H1 (cell line): ENCODE data around the gene MOB3B. TPM values are rescaled to one million over a fixed set of nuclear protein-coding genes. Genes with fewer than 3 reads are reported as not detected.

Experiments used
- CTCF ChIA-PET: fragments of 300-600 bp; sonication (Branson Sonifier 250); formaldehyde crosslinking; loops from one replicate; lab custom pipeline; 2021; ENCODE audit not compliant: partially characterized antibody; lab: Charles Lee
- POLR2A ChIA-PET: fragments of 300-600 bp; sonication (Branson Sonifier 250); formaldehyde crosslinking; loops from one replicate; lab custom pipeline; 2021; ENCODE audit warnings: inconsistent platforms; ENCODE audit not compliant: partially characterized antibody; lab: Charles Lee
- DNase-seq, 2 experiments: peaks; one replicate each; pipeline versions ENCODE4 v3.0.0 to v3.0.0-alpha.2; 2010 to 2022; ENCODE audit warnings: low spot score in 2 of 2, low read depth in 1 of 2, mixed read lengths in 1 of 2
- FAIRE-seq: peaks from 2 replicates; lab custom pipeline; 2011; peaks lifted over from hg19 to GRCh38; lab: Jason Lieb, UNC
- H2AFZ ChIP-seq: 2 replicates; pipeline ENCODE4 v1.8.1; 2012; ENCODE audit warnings: low read length, inconsistent platforms
- H2AK5ac ChIP-seq: 2 replicates; pipeline ENCODE4 v1.6.1; 2013; ENCODE audit warnings: low read depth, low read length
- H2BK120ac ChIP-seq: replicated peaks from 2 replicates; pipeline ENCODE3; 2013; ENCODE audit warnings: low read depth, low read length, inconsistent platforms
- H2BK12ac ChIP-seq: 2 replicates; pipeline ENCODE4 v1.6.1; 2013; ENCODE audit warnings: low read depth, low read length
- H2BK15ac ChIP-seq: 2 replicates; pipeline ENCODE4 v1.6.1; 2013; ENCODE audit warnings: low read length
- H2BK20ac ChIP-seq: 2 replicates; pipeline ENCODE4 v1.6.1; 2013; ENCODE audit warnings: low read length
- H2BK5ac ChIP-seq: 2 replicates; pipeline ENCODE4 v1.6.1; 2013; ENCODE audit warnings: low read depth, low read length
- H3K14ac ChIP-seq: 2 replicates; pipeline ENCODE4 v1.6.1; 2013; ENCODE audit warnings: inconsistent platforms; ENCODE audit not compliant: insufficient read length
- H3K18ac ChIP-seq: 2 replicates; pipeline ENCODE4 v1.6.1; 2013; ENCODE audit warnings: low read length; ENCODE audit errors: extremely low read depth
- H3K23ac ChIP-seq: 2 replicates; pipeline ENCODE4 v1.6.1; 2013; ENCODE audit warnings: inconsistent platforms; ENCODE audit not compliant: insufficient read length
- H3K23me2 ChIP-seq: 2 replicates; pipeline ENCODE4 v1.6.1; 2013; ENCODE audit warnings: low read depth, low read length
- H3K27ac ChIP-seq: 2 replicates; pipeline ENCODE4 v1.6.1; 2011; ENCODE audit warnings: low read depth, low read length, inconsistent platforms
- H3K27me3 ChIP-seq, 4 experiments: replicated peaks in 1 of 4; 1 replicate in 1 of 4; 2 replicates in 3 of 4; pipeline versions ENCODE4 v1.6.1 to v1.8.1; 2011 to 2013; ENCODE audit warnings: low read length in 3 of 4, mild to moderate bottlenecking in 3 of 4, inconsistent platforms in 2 of 4, mixed read lengths in 2 of 4, moderate library complexity in 1 of 4; ENCODE audit not compliant: control insufficient read depth in 3 of 4, insufficient read depth in 3 of 4; ENCODE audit errors: extremely low read depth in 1 of 4
- H3K36me3 ChIP-seq, 4 experiments: 2 replicates each; pipeline versions ENCODE4 v1.6.1 to v1.8.1; 2011 to 2013; ENCODE audit warnings: mild to moderate bottlenecking in 4 of 4, low read length in 3 of 4, moderate library complexity in 2 of 4, control low read depth in 1 of 4, inconsistent platforms in 1 of 4; ENCODE audit not compliant: insufficient read depth in 4 of 4, control insufficient read depth in 2 of 4
- H3K4ac ChIP-seq: replicated peaks from 2 replicates; pipeline ENCODE3; 2013; ENCODE audit warnings: low read length, low read depth, mixed read lengths, inconsistent platforms; ENCODE audit not compliant: insufficient read length
- H3K4me1 ChIP-seq, 4 experiments: replicated peaks in 1 of 4; 1 replicate in 1 of 4; 2 replicates in 3 of 4; pipeline versions ENCODE4 v1.6.1 to v1.8.1; 2011 to 2013; ENCODE audit warnings: low read length in 3 of 4, inconsistent platforms in 2 of 4, mixed read lengths in 1 of 4; ENCODE audit not compliant: insufficient read depth in 4 of 4, control insufficient read depth in 3 of 4
- H3K4me2 ChIP-seq, 2 experiments: 2 replicates each; pipeline versions ENCODE4 v1.6.1 to v1.8.1; 2011 to 2013; ENCODE audit warnings: low read depth in 2 of 2, low read length in 2 of 2, control low read depth in 1 of 2, inconsistent platforms in 1 of 2, mild to moderate bottlenecking in 1 of 2; ENCODE audit not compliant: insufficient read depth in 1 of 2
- H3K4me3 ChIP-seq, 4 experiments: fragments of 200-600, 300-600 bp in 1 of 4; sonication (generic), shearing (Covaris generic), sonication (Bioruptor Twin) in 1 of 4; 2 replicates each; pipeline versions ENCODE4 v1.5.1 to v1.8.1; 2011 to 2016; ENCODE audit warnings: low read length in 4 of 4, low read depth in 3 of 4, control low read depth in 2 of 4, inconsistent platforms in 2 of 4, mild to moderate bottlenecking in 2 of 4, mixed read lengths in 1 of 4, moderate library complexity in 1 of 4; ENCODE audit not compliant: insufficient read depth in 2 of 4; ENCODE audit errors: extremely low read depth in 1 of 4
- H3K56ac ChIP-seq: replicated peaks from 2 replicates; pipeline ENCODE3; 2013; ENCODE audit warnings: low read depth, mild to moderate bottlenecking, mixed read lengths, low read length, inconsistent platforms; ENCODE audit not compliant: insufficient read length
- H3K79me1 ChIP-seq: 2 replicates; pipeline ENCODE4 v1.6.1; 2013; ENCODE audit warnings: low read depth, low read length, control low read depth
- H3K79me2 ChIP-seq, 2 experiments: 2 replicates each; pipeline versions ENCODE4 v1.6.1 to v1.8.1; 2012 to 2013; ENCODE audit warnings: low read length in 2 of 2, mild to moderate bottlenecking in 2 of 2, inconsistent platforms in 1 of 2; ENCODE audit not compliant: insufficient read depth in 2 of 2, control insufficient read depth in 1 of 2
- H3K9ac ChIP-seq, 4 experiments: replicated peaks in 1 of 4; 1 replicate in 1 of 4; 2 replicates in 3 of 4; pipeline versions ENCODE4 v1.6.1 to v1.8.1; 2011 to 2013; ENCODE audit warnings: low read depth in 3 of 4, low read length in 3 of 4, control low read depth in 2 of 4, mild to moderate bottlenecking in 2 of 4, moderate library complexity in 2 of 4, inconsistent platforms in 1 of 4; ENCODE audit errors: extremely low read depth in 1 of 4
- H3K9me3 ChIP-seq, 2 experiments: 2 replicates each; pipeline versions ENCODE4 v1.6.1 to v1.8.1; 2012 to 2013; ENCODE audit warnings: mild to moderate bottlenecking in 2 of 2, moderate library complexity in 2 of 2, control low read depth in 1 of 2, inconsistent platforms in 1 of 2, low read depth in 1 of 2, low read length in 1 of 2, mixed read lengths in 1 of 2; ENCODE audit not compliant: insufficient read depth in 2 of 2
- H4K20me1 ChIP-seq, 2 experiments: replicated peaks in 1 of 2; 2 replicates each; pipeline versions ENCODE3 to v1.8.1; 2011 to 2013; ENCODE audit warnings: inconsistent platforms in 2 of 2, low read length in 2 of 2, mild to moderate bottlenecking in 1 of 2; ENCODE audit not compliant: insufficient read depth in 2 of 2, control insufficient read depth in 1 of 2
- H4K5ac ChIP-seq: 2 replicates; pipeline ENCODE4 v1.6.1; 2013; ENCODE audit warnings: low read length, low read depth, mixed read lengths, inconsistent platforms; ENCODE audit not compliant: insufficient read length
- H4K8ac ChIP-seq: 2 replicates; pipeline ENCODE4 v1.8.0; 2013; ENCODE audit warnings: mild to moderate bottlenecking, moderate library complexity, low read length, inconsistent platforms; ENCODE audit not compliant: insufficient read depth; ENCODE audit errors: extremely low read depth
- H4K91ac ChIP-seq: replicated peaks from 2 replicates; pipeline ENCODE3; 2013; ENCODE audit warnings: low read length, mixed read lengths, inconsistent platforms; ENCODE audit not compliant: insufficient read length
- CREB1 ChIP-seq: IDR thresholded peaks from 2 replicates; pipeline ENCODE4 v1.6.1; 2012; ENCODE audit warnings: inconsistent platforms
- EGR1 ChIP-seq: IDR thresholded peaks from 2 replicates; pipeline ENCODE4 v1.6.1; 2011; ENCODE audit warnings: low read depth, low read length, borderline replicate concordance
- EZH2 ChIP-seq: fragments of 200-600 bp; sonication (generic); IDR thresholded peaks from 2 replicates; pipeline ENCODE4 v1.7.1; 2012; ENCODE audit warnings: low read depth, mild to moderate bottlenecking, moderate library complexity, low read length, inconsistent platforms; ENCODE audit not compliant: severe bottlenecking
- FOSL1 ChIP-seq: IDR thresholded peaks from 2 replicates; pipeline ENCODE4 v1.6.1; 2011; ENCODE audit warnings: mild to moderate bottlenecking, low read depth, low read length, moderate library complexity; ENCODE audit not compliant: insufficient read depth
- POLR2AphosphoS5 ChIP-seq: IDR thresholded peaks from 2 replicates; pipeline ENCODE4 v1.6.1; 2011; ENCODE audit warnings: low read depth, low read length
- POU5F1 ChIP-seq: IDR thresholded peaks from 2 replicates; pipeline ENCODE4 v1.6.1; 2011; ENCODE audit warnings: low read depth, mild to moderate bottlenecking, low read length, moderate library complexity
- SIRT6 ChIP-seq: IDR thresholded peaks from one replicate; pipeline ENCODE4 v1.7.1; 2012; ENCODE audit warnings: low read length, inconsistent platforms
- SP2 ChIP-seq: IDR thresholded peaks from 2 replicates; pipeline ENCODE4 v1.6.1; 2012; ENCODE audit warnings: mild to moderate bottlenecking, low read length, inconsistent platforms
- SP4 ChIP-seq: IDR thresholded peaks from 2 replicates; pipeline ENCODE4 v1.6.1; 2012; ENCODE audit warnings: low read length, inconsistent platforms
- TAF1 ChIP-seq: IDR thresholded peaks from 2 replicates; pipeline ENCODE4 v1.6.1; 2011; ENCODE audit warnings: mild to moderate bottlenecking, low read depth, low read length
- TEAD4 ChIP-seq: IDR thresholded peaks from 2 replicates; pipeline ENCODE4 v1.6.1; 2012; ENCODE audit warnings: low read depth, low read length, inconsistent platforms, mixed read lengths
- YY1 ChIP-seq: IDR thresholded peaks from 2 replicates; pipeline ENCODE4 v1.6.1; 2011; ENCODE audit warnings: low read depth, mild to moderate bottlenecking, low read length
- polyA plus RNA-seq, 7 experiments: library from polyadenylated mRNA; depleted of rRNA in 3 of 7; stranded (reverse) in 5 of 7; unstranded in 2 of 7; fragments of >200 nt in 5 of 7; fragments of 200-250 nt in 2 of 7; gene quantifications; 1 replicate in 5 of 7; 2 replicates in 1 of 7; 4 replicates in 1 of 7; pipeline versions ENCODE4 v1.2.1 to v1.2.3, GENCODE V29; 2011 to 2013; ENCODE audit warnings: missing spikeins in 2 of 7, mixed read lengths in 2 of 7
- total RNA-seq: library from RNA; stranded (reverse); fragmentation: NEBNext Ultra II Directional; extraction: Animal tissue kit (Norgen Biotek cat#: 25700); gene quantifications from 2 replicates; pipeline ENCODE4 v1.2.1, GENCODE V29; 2021

MOB3B gene
- total and polyA plus RNA-seq, 2 of the 8 experiments (the other 6 are each of a cell fraction or from before 2014, with no cell fraction given), result 12.7 to 16.1 TPM

- no peak overlapping the region for H2AFZ ChIP-seq
- no peak overlapping the region for H4K8ac ChIP-seq
- H3K56ac ChIP-seq, result no peak overlapping the region
- no peaks in the 10 kb centered on the region for H3K27me3 ChIP-seq
- H3K4me3 ChIP-seq, result no peak overlapping the region
- no peak overlapping the region for H4K5ac ChIP-seq
- no peak overlapping the region for H3K27ac ChIP-seq
- H3K23me2 ChIP-seq, result no peaks in the 10 kb centered on the region; the same call in 1 of the 2 replicates
- H2BK20ac ChIP-seq, result no peak overlapping the region
- H3K4ac ChIP-seq, result no peak overlapping the region
- H3K14ac ChIP-seq, result no peak overlapping the region
- peaks cover 0 to 7% (median 3%) of the 10 kb centered on the region in 4 experiments; a peak in 1 of 8 replicates for H3K36me3 ChIP-seq
- no peak overlapping the region for H4K91ac ChIP-seq
- no peak for DNase-seq
- H2AK5ac ChIP-seq, result no peak overlapping the region
- ChIA-PET CTCF (interaction anchor here (0.7 to 1.0 kb wide), 4 partner anchors 13 to 64 kb away, joined by 3 read pairs; no protein-coding TSS in a partner anchor), POLR2A (interaction anchor here (0.6 kb wide), 1 partner anchor 100 kb away, joined by 3 read pairs; no protein-coding TSS in a partner anchor)
- H2BK12ac ChIP-seq, result no peak overlapping the region
- H3K79me2 ChIP-seq, result 0 out of 4 replicates have a peak, but pooled peaks cover 0 to 8% of the 10 kb centered on the region in 2 experiments
- FAIRE-seq, result no peak
- H3K9ac ChIP-seq, result no peak overlapping the region
- H2BK5ac ChIP-seq, result no peak overlapping the region
- TF ChIP-seq POU5F1 (no peak), POLR2AphosphoS5 (no peak), EGR1 (no peak), SP2 (no peak), SP4 (no peak), FOSL1 (no peak), TAF1 (no peak), YY1 (no peak), CREB1 (no peak), EZH2 (no peak), TEAD4 (no peak), SIRT6 (no peak)
- no peak overlapping the region for H2BK15ac ChIP-seq
- no peak overlapping the region for H3K23ac ChIP-seq
- H3K4me1 ChIP-seq, result peaks cover 0 to 2% (median under 1%) of the 10 kb centered on the region in 4 experiments; a peak in 2 of 7 replicates
- no peaks in the 10 kb centered on the region for H4K20me1 ChIP-seq
- no peak overlapping the region for H2BK120ac ChIP-seq
- no peaks in the 10 kb centered on the region for H3K79me1 ChIP-seq
- no peak overlapping the region for H3K18ac ChIP-seq
- H3K4me2 ChIP-seq, result no peak overlapping the region
- no peaks in the 10 kb centered on the region for H3K9me3 ChIP-seq
These were observed 78.9 kb downstream of the MOB3B start for GRCh38 chr9:27450752-27451151.
